NCI-H1417 (cell line): Measurements from ENCODE around the gene TBCD.
"Not testable (repeated sequence)": the region's sequence is repeated elsewhere in the genome, so short reads cannot be mapped to it uniquely, and the experiment has no call there.

Source experiments
- DNase-seq, 3 experiments: peaks; one replicate each; lab custom pipeline; 2025; lab: John Stamatoyannopoulos, UW

The TBCD gene

DNA sequence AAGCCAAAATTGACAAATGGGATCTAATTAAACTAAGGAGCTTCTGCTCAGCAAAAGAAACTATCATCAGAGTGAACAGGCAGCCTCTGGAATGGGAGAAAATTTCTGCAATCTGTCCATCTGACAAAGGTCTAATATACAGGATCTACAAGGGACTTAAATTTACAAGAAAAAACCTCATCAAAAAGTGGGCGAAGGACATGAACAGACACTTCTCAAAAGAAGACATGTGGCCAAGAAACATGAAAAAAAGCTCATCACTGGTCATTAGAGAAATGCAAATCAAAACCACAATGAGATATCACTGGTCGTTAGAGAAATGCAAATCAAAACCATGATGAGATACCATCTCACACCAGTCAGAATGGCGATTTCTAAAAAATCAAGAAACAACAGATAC is 203.2 kb downstream of the TBCD start:
- DNase-seq: not testable (repeated sequence)

DNA sequence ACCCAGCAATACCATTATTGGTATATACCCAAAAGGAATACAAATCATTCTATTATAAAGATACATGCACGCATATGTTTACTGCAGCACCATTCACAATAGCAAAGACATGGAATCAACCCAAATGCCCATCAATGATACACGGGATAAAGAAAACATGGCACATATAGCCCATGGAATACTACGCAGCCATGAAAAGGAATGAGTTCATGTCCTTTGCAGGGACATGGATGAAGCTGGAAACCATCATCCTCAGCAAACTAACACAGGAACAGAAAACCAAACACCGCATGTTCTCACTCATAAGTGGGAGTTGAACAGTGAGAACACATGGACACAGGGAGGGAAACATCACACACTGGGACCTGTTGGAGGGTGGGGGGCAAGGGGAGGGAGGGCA is 203.8 kb downstream of the TBCD start:
- not testable (repeated sequence) for DNase-seq

DNA sequence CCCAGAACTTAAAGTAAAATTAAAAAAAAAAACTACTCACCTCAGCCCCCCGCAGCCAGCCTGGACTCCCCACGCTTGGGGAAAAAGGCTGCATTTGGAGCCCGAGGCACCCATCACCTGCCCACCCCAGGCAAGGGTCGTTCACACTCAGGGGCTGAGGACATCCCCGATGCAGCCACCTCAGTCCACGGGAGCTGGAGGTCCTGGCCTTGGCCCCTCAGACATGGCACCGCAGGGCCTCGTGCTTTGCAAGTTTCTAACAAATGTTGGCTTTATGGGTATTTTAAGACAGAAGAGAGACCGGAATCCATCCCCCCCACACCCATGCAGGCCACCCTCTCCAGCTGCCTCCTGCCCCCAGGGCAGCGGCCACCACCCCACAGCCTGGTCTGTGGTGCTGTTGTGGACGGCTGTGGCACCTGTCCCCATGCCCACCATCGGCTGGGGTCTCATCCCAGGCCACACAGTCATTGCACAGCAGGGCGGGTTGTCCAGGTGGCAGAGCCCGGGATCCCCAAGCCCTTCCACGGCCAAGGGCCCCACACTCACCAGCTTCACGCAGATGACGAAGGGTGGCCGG is 204.4 kb downstream of the TBCD start:
- no peak for DNase-seq

DNA sequence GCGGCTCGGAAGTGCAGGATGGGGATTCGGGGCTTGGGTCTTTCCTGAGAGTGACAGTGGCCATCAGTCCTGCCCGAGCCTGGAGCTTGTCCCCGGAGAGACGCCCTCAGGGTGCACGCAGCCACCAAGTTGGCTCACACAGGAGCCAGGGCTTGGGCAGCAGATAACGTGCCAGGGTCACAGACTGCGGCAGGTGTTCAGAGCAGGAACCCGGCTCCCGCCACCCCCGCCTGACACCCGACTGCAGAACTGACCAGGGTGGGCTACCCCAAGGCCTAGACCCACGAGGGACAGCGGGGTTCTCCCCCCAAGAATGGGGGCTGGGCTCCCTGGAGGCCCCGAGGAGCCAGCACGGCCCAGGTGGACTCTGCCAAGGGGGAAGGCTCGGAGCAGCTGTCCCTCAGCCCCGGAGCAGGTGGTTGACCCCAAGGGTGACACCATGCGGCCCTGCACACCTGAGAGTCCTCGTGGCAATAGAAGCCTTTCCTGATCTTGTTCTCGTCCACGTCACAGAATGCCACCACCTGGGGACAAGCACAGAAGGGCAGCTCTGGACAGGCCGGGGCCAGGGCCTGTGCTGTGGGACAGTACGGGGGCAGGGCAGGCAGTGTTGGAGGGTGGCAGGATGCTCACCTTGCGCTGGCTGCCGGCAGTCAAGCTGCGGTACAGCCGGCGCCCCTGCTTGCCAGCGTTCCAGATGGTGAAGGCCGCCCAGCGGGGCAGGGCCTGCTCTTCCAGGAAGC is 205.0 kb downstream of the TBCD start:
- no peak for DNase-seq

DNA sequence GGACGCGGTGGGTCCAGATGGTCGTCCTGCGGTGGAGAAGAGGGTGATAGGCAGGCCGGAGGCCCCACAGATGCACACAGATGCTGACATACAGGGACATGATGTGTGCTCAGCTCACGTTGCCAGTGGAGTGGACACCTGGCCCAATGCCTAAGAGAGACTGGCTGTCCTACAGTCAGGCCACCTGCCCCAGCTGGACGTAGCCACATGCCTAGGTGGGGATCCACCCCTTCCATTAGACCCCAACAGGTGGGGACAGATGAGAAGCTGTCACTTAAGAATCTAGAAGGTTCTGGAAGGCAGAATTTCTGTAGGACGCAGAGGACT is 205.6 kb downstream of the TBCD start:
- DNase-seq: no peak

DNA sequence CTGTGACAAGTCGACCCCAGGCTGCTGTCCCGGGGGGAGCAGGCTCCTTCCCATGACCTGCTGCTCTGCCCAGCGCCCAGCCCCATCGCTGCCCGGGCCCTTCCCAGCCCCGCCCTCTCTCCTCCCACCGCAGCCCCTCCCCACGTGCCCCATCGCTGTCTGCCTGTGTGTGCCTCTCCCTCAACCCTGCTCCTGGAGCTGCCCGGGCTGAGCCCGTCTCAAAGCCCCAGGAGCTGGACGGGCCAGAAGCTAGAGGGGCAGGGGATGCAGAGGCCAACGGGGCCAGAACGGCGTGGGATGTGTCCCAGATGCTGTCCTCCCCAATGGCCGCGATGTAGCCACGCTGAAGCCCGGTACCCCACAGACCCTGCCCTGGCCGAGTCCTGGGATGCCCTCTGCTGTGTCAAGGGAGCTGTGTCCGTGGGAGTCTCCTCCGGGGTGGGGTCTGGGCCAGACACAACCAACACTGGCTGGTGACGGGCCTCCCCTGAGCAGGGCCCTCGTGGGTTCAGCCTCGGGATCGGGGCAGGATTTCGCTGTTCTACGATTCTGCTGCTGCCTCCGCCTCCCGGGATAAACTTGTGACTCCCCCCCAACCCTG is 206.2 kb downstream of the TBCD start:
- no peak for DNase-seq

DNA sequence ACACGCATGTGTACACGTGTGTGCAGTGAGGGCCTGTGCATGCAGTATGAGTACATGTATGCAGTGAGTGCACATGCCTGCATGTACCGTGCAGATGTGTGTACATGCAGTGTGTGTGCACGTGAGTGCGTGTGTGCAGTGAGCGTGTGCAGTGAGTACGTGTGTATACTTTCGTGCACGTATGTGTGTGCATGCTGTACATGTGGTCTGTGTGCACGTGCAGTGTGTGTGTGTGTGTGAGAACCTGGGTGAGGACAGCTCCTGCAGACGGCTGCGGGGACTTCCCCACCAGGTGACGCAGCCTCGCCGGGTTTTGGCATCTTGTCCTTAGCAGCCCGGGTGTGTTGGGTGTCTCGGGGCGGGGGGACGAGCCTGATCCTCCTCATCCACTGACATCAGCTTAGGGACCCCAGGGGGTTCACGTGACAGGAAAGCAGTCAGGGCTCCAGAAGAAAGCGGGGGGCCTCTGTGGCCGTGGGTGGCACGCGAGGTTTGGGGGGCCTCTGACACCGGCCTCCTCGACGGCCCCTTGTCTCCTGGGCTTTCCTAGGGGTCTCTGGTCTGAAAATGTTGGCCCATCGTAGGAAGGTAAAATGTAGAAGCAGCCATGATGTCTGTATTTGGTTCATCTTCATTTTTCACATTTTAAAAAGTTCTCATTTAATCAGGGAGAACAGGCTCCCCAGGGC is 207.5 kb downstream of the TBCD start:
- DNase-seq: no peak

DNA sequence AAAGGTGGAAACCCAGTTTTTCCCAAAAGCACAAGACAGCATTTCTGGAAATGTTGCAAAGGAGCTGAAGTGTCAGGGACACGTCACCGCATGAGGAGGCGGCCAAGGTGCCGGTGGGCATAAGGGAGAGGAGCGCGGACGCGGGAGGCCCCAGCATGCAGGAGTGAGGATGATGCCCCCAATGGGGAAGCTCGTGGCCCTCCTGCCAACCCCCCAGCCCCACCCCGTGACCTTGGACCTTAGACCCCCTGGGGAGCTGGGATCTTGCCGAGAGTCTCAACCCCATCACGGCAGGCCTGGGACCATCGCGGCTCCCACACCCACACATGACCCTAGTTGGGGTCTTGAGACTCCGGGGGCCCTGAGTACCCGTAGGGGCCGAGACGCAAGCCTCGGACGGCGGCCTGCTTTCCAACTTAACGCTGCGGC is 208.1 kb downstream of the TBCD start:
- DNase-seq: no peak

DNA sequence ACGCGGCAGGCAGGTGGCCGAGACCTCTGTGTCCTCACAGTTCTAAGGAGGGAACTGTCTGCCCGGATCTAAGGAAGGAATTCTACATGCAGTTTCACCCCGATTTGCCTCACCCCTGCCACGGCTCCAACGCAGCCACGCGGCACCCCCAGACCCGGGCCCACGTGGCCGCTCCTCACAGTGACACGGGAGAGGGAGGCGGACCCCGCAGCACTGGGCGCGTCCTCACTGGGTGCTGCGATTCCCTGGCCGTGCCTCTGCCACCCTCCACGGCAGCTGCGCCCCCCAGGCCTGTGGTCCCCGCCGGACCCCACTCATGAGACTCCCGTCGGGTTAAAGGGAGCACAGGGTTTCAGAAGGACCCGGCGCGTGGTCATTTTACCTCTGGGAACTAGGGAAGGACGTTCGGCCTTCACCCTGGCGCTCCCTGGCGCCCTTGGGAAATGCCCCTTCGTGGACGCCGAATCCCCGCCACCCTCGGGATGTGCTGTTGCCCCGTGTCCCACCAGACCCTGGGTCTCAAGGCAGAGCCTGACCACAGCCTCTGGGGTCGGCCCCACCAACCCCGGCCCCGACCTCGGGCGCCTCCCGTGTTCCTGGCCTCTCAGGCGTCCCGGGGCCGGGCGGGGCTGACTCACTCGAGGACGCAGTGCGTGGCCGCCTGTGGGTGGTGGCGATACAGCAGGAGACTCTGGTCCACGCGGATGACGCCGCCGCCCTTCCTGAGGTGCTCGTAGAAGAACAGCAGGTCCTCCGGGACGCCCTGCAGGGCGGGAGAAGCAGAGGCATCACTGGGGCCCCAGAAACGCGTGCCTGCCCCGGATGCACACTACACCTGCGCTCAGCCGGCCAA is 208.8 kb downstream of the TBCD start:
- no peak for DNase-seq

DNA sequence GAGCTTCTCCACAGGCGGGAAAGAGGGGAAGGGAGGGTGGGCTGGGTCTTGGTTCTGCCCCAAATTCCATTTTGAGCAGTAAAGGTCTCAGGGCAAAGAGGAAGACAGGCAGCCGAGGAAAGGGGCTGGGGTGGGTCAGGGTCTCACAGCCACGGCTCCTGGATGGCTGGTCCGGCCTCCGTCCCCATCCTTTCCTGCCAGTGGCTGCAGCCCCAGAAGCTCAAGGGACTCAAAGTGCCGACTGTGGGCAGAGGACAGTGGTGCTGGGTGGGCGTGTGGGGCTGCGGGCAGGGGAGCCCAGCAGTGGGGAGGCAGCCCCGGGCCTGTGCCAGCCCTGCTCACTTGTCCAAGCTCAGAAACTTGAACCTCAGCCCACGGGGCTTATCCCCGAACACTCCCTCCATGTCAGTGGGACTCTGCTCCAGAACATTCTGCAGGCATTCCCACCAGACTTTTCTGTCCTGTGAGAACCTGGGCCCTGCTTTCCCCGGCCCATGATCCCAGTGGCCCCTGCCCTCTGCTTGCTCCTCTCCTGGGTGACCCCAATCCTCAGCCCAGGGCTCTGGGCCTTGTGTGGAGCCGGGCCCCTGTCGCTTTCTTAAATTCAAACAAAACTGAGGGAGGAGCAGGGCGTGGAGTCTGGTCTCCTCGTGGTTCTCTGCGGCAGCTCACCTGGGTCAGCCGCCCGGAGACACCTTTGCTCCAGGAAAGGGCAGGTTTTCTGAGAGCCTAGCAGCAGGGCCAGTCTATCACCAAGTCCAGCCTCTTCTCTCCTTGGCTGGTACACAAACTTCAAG is 209.7 kb downstream of the TBCD start:
- no peak for DNase-seq

DNA sequence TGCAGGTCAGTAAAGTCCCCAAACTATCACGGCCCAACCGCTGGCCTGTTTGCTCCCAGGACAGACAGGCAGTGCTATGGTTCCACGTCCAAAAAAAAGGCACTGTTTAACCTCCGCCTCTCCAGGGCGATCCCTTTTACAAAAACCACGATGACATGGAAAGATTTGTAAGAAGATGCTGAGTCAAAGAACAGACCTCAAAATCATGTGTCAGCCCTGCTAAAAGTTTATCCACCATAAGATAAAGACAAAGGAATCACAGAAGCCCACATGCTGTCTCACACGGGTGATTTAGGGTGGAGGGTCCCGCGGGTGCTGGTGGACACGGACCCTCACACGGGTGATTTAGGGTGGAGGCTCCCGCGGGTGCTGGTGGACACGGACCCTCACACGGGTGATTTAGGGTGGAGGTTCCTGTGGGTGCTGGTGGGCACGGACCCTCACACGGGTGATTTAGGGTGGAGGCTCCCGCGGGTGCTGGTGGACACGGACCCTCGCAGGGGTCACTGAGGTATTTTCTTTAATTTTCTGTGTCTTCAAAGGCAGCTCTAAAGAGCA is 210.4 kb downstream of the TBCD start:
- no peak for DNase-seq

DNA sequence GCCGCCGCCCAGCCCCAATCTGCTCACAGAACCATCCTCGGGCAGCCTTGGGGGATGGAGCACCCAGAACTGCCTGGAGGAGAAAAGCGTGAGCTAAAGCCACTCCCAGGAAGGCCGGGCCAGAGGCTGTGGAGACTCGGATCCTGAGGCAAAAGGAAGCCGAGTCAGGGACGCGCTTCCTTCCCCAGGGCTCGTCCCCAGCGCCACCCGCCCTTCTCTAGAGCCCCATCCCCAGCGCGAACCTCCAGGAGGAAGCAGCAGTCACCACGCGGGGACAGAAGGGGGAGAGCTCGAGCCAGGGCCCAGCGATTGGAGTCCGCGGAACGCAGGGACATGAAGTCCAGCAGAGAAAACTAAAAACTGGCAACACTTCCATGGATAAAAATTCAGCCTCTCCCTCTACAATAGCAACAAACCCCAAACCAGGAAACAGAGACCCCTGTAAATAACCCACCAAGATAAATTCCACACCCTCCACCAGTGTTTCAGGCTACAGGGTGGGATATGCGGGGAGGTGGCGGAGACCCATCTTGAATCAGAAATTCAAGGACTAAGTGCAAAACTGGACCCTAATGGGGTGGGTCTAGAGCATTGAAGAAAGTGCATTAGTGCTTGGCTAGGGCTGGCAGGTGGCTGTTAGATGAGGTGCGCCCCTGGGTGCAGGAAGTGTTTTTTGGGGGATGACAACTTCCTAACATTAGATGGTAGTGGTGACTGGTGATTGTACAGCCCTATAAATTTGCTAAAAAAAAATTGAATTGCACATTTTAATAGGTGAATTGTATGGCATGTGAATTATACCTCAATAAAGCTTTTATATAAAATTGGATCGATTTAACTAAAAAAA is 211.5 kb downstream of the TBCD start:
- peak; percentile 34 to 66 (median 63) for DNase-seq

DNA sequence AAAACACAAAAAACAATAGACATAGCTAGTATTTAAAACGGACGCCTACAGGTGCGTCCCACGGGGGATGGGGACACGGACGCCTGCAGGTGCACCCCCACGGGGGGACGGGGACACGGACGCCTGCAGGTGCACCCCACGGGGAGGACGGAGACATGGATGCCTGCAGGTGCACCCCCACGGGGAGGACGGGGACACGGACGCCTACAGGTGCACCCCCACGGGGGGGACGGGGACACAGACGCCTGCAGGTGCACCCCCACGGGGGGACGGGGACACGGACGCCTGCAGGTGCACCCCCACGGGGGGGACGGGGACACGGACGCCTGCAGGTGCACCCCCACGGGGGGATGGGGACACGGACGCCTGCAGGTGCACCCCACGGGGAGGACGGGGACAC is 212.6 kb downstream of the TBCD start:
- DNase-seq: not testable (repeated sequence)

DNA sequence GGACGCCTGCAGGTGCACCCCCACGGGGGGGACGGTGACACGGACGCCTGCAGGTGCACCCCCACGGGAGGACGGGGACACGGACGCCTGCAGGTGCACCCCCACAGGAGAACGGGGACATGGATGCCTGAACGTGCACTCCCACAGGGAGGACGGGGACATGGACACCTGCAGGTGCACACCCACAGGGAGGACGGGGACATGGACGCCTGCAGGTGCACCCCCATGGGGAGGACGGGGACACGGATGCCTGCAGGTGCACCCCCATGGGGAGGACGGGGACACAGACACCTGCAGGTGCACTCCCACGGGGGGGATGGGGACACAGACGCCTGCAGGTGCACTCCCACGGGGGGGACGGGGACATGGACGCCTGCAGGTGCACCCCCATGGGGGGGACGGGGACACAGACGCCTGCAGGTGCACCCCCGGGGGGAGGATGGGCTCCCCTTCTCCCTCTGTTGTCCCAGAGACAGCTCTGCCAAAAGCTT is 213.0 kb downstream of the TBCD start:
- no peak for DNase-seq

DNA sequence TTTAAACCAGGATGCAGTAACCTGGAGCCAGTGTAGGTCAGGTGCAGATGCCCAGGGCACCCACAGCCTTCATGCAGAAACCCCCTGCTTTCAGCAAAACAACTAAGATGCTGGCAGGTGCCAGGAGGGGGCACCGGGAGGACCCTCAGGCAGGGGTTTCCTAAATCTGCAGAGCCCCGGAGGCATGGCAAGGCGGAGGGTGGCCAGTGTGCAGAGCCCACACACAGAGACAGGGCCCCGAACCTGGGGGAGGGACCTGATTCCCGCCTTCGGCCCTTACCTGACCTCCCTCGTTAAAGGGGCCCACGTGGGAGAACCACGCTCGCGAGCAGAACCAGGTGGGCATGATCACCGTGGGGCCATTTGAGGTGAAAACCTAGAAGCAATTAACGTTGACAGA is 213.5 kb downstream of the TBCD start:
- DNase-seq: no peak

DNA sequence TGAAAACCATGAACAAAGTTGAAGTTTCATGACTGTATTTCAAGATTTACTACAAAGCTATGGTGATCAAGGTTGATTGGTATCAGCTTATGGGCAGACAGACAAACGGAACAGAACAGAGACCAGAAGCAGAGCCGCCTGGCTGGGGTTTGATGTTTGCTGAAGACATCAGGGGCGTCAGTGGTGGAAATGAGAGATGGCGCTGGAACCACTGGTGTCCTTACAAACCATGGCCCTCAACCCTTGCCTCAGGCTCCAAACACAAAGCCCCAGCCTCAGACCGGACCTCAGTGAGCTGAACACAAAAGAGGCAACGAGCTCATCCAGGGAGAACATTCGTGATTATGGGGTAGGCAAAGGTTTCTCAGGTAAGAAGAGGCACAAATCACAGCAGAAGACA is 214.6 kb downstream of the TBCD start:
- DNase-seq: no peak

DNA sequence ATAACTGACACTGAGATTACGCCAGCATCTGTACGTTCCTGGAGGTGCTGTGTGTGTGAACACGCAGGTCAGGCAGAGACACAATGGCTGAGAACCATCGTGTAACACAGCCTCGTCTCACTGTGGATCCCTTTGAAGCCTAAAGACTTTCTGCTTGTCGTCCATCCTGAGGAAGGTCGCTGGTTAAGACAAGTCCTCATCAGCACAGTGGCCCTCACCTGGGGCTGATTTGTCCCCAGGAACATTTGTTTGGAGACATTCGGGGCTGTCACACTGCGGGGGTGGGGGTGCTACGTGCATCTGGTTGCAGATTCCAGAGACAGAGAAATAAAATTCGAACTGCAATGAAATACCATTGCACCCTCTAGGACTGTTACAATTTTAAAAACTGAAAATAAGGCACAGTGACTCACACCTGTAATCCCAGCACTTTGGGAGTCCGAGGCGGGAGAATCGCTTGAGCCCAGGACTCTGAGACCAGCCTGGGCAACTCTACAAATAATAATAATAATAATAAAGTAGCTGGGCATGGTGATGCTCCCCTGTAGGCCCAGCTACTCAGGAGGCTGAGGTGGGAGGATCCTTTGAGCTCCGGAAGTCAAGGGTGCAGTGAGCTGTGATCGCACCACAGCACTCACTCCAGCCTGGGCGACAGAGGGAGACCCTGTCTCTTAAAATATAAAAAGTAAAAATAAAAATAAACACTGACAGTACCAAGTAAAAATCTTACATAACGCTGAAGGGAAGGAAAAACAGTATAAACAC is 215.6 kb downstream of the TBCD start:
- DNase-seq: no peak

DNA sequence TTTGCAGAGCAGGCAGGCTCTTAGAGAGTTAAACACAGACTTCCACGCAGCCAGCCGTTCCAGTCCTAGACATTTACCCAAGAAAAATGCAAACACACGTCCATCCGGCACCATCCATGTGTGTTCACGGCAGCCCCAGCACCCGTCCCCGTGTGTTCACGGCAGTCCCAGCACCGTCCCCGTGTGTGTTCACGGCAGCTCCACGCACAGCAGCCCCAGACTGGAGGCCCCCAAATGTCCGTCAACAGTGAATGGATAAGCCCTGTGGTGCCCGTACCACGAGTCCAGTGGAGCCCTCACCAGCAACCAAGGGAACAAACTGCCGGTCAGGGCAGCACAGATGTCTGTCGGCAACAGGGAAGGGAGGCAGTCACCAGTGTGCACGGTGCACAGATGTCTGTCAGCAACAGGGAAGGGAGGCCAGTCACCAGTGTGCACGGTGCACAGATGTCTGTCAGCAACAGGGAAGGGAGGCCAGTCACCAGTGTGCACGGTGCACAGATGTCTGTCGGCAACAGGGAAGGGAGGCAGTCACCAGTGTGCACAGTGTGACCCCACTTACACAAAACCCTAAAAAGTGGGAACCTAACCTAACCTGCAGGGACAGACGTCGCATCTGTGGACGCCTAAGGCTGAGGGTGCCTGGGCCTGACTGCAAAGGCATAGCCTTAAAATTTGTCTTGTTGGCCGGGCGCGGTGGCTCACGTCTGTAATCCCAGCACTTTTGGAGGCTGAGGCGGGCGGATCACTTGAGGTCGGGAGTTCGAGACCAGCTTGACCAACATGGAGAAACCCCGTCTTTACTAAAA is 216.4 kb downstream of the TBCD start:
- not testable (repeated sequence) for DNase-seq
